Mammary epithelial cell (primary cell): ENCODE data around the gene ARID3B.

Experiments used
- CTCF ChIP-seq, 2 donors: IDR thresholded peaks in 1 of 2; conservative IDR thresholded peaks in 1 of 2; 2 replicates each; pipeline ENCODE4 v1.5.1; 2011 to 2012; ENCODE audit warnings: inconsistent platforms in 2 of 2, low read length in 2 of 2, mild to moderate bottlenecking in 2 of 2, control low read depth in 1 of 2, low read depth in 1 of 2; ENCODE audit not compliant: insufficient read depth in 1 of 2; ENCODE audit errors: extremely low read depth in 1 of 2
- EZH2 ChIP-seq: IDR thresholded peaks from 2 replicates; pipeline ENCODE4 v1.6.1; 2012; ENCODE audit warnings: low read length, inconsistent platforms, borderline replicate concordance

- TF ChIP-seq CTCF (conservative IDR thresholded peaks at IDR 0.05 in 1 of 2, IDR thresholded peaks at IDR 0.05 in 1 of 2; ENCODE audit: extremely low read depth in 1 of 2, insufficient read depth in 1 of 2, low read depth in 1 of 2, low read length in 2 of 2) (no peak), EZH2 (no peak)
These were observed 92.8 kb downstream of the ARID3B start for GRCh38 chr15:74633781-74634180.
